RWPE2 (cell line): Measurements from ENCODE around the gene OXER1.
"Not testable (repeated sequence)": the region's sequence is repeated elsewhere in the genome, so short reads cannot be mapped to it uniquely, and the experiment has no call there.

ENCODE experiments used
- ATAC-seq: fragments of 200-7000 bp; cut with Tn5 transposase; 3 replicates; pipeline ENCODE4 v1.9.1; 2021; ENCODE audit warnings: low read depth
- DNase-seq: peaks from one replicate; pipeline ENCODE4 v3.0.0-alpha.2; 2020; ENCODE audit warnings: low spot score
- H3K27ac ChIP-seq: fragments of 450-650 bp; 2 replicates; pipeline ENCODE4 v1.5.1; 2017; ENCODE audit warnings: mild to moderate bottlenecking; ENCODE audit not compliant: poor library complexity, severe bottlenecking
- H3K27me3 ChIP-seq: fragments of 250-450 bp; sonication (Bioruptor Pico); 2 replicates; pipeline ENCODE4 v1.5.1; 2021; ENCODE audit warnings: mild to moderate bottlenecking, moderate library complexity; ENCODE audit not compliant: insufficient read depth, poor library complexity, severe bottlenecking
- H3K36me3 ChIP-seq: fragments of 250-450 bp; sonication (Bioruptor Pico); 2 replicates; pipeline ENCODE4 v1.5.1; 2020; ENCODE audit warnings: low read depth, mild to moderate bottlenecking, moderate library complexity
- H3K4me1 ChIP-seq: fragments of 250-450 bp; sonication (Bioruptor Pico); 2 replicates; pipeline ENCODE4 v1.5.1; 2021; ENCODE audit warnings: mild to moderate bottlenecking, moderate library complexity; ENCODE audit not compliant: insufficient read depth, poor library complexity, severe bottlenecking
- H3K4me3 ChIP-seq: fragments of 250-450 bp; sonication (Bioruptor Pico); 2 replicates; pipeline ENCODE4 v1.5.1; 2021; ENCODE audit warnings: mild to moderate bottlenecking, moderate library complexity; ENCODE audit not compliant: severe bottlenecking
- H3K9me3 ChIP-seq: fragments of 250-450 bp; sonication (Bioruptor Pico); 2 replicates; pipeline ENCODE4 v1.5.1; 2021; ENCODE audit warnings: mild to moderate bottlenecking, moderate library complexity; ENCODE audit not compliant: severe bottlenecking
- CTCF ChIP-seq: fragments of 450-650 bp; IDR thresholded peaks from one replicate; pipeline ENCODE4 v1.5.1; 2017; ENCODE audit warnings: mild to moderate bottlenecking, moderate library complexity; ENCODE audit not compliant: poor library complexity, severe bottlenecking

OXER1 gene

GRCh38 chr2:42733852-42734251, 30.1 kb downstream of the OXER1 start:
- peaks cover 2% of the 10 kb centered on the region for H3K9me3 ChIP-seq
- H3K27me3 ChIP-seq, result no peaks in the 10 kb centered on the region
- H3K27ac ChIP-seq, result no peak overlapping the region
- H3K4me1 ChIP-seq, result no peaks in the 10 kb centered on the region
- H3K36me3 ChIP-seq, result no peaks in the 10 kb centered on the region
- ATAC-seq (no peak), DNase-seq (no peak)
- H3K4me3 ChIP-seq, result no peak overlapping the region
- no peak for TF ChIP-seq CTCF

- not testable (repeated sequence) for H3K36me3 ChIP-seq, H3K9me3 ChIP-seq, H3K27ac ChIP-seq, H3K4me3 ChIP-seq, ATAC-seq, H3K4me1 ChIP-seq, DNase-seq, H3K27me3 ChIP-seq
These were observed 32.6 kb downstream of the OXER1 start for GRCh38 chr2:42731316-42731715.

GRCh38 chr2:42726680-42727079, 37.3 kb downstream of the OXER1 start:
- ATAC-seq, result no peak
- no peaks in the 10 kb centered on the region for H3K36me3 ChIP-seq

GRCh38 chr2:42725657-42726056, 38.3 kb downstream of the OXER1 start:
- ATAC-seq, result no peak; the same call in 2 of the 3 replicates
- H3K27me3 ChIP-seq, result no peaks in the 10 kb centered on the region
- peaks cover 2% of the 10 kb centered on the region for H3K9me3 ChIP-seq
- no peak overlapping the region for H3K27ac ChIP-seq
- no peaks in the 10 kb centered on the region for H3K36me3 ChIP-seq
- no peaks in the 10 kb centered on the region for H3K4me1 ChIP-seq
- no peak overlapping the region for H3K4me3 ChIP-seq
- no peak for TF ChIP-seq CTCF
- no peak for DNase-seq

More at GRCh38 chr2:42726680-42727079, 37.3 kb downstream of the OXER1 start:
- TF ChIP-seq CTCF, result no peak
- Histone ChIP-seq H3K9me3 (peaks cover 2% of the 10 kb centered on the region), H3K27me3 (no peaks in the 10 kb centered on the region), H3K27ac (no peak overlapping the region), H3K4me3 (no peak overlapping the region), H3K4me1 (no peaks in the 10 kb centered on the region)
- no peak for DNase-seq

- ATAC-seq (no peak), DNase-seq (no peak)
- Histone ChIP-seq H3K27me3 (no peaks in the 10 kb centered on the region), H3K36me3 (no peaks in the 10 kb centered on the region), H3K4me3 (no peak overlapping the region), H3K4me1 (no peaks in the 10 kb centered on the region), H3K27ac (no peak overlapping the region), H3K9me3 (no peaks in the 10 kb centered on the region)
- no peak for TF ChIP-seq CTCF
These were observed 39.0 kb downstream of the OXER1 start for GRCh38 chr2:42724886-42725285.
